ENCODE results near the gene UFC1.
A peak's percentile ranks its signal among the peaks of the same experiment; 100 is the strongest.

UFC1 gene

GRCh38 chr1:161168906-161169305 is 15.1 kb downstream of the UFC1 start:
- no peak for DNase-seq (ENCODE audit: low read depth, low spot score)

GRCh38 chr1:161171191-161171590 is 17.4 kb downstream of the UFC1 start:
- no peak for DNase-seq (ENCODE audit: low read depth, low spot score)

- DNase-seq (ENCODE audit: low read depth, low spot score), result no peak
Observed at GRCh38 chr1:161171696-161172095, 17.9 kb downstream of the UFC1 start.

GRCh38 chr1:161172349-161172748 is 18.6 kb downstream of the UFC1 start:
- DNase-seq (ENCODE audit: low read depth, low spot score), result no peak

GRCh38 chr1:161172776-161173376 is 19.1 kb downstream of the UFC1 start:
- DNase-seq (ENCODE audit: low read depth, low spot score), result no peak

- no peak for DNase-seq (ENCODE audit: low read depth, low spot score)
Observed at GRCh38 chr1:161173711-161174110, 19.9 kb downstream of the UFC1 start.

- DNase-seq (ENCODE audit: low read depth, low spot score), result no peak
Observed at GRCh38 chr1:161174911-161175310, 21.1 kb downstream of the UFC1 start.

- no peak for DNase-seq (ENCODE audit: low read depth, low spot score)
Observed at GRCh38 chr1:161175771-161176453, 22.1 kb downstream of the UFC1 start.

GRCh38 chr1:161176468-161177111 is 22.8 kb downstream of the UFC1 start:
- DNase-seq (ENCODE audit: low read depth, low spot score), result no peak

- DNase-seq (ENCODE audit: low read depth, low spot score), result peak; percentile 46
Observed at GRCh38 chr1:161177112-161177935, 23.5 kb downstream of the UFC1 start, which contains the start of gene B4GALT3. Gene B4GALT3, minus strand, starts transcription at chr1:161177507. Its CDS starts 1,447 bp downstream, at chr1:161176060.

- no peak for DNase-seq (ENCODE audit: low read depth, low spot score)
Observed at GRCh38 chr1:161177936-161178244, 24.1 kb downstream of the UFC1 start.

- no peak for DNase-seq (ENCODE audit: low read depth, low spot score)
Observed at GRCh38 chr1:161179698-161180097, 25.9 kb downstream of the UFC1 start.

- DNase-seq (ENCODE audit: low read depth, low spot score), result no peak
Observed at GRCh38 chr1:161180639-161181038, 26.9 kb downstream of the UFC1 start.

GRCh38 chr1:161182214-161182613 is 28.4 kb downstream of the UFC1 start:
- DNase-seq (ENCODE audit: low read depth, low spot score), result no peak

GRCh38 chr1:161185282-161185682 is 31.5 kb downstream of the UFC1 start:
- no peak for DNase-seq (ENCODE audit: low read depth, low spot score)

GRCh38 chr1:161185732-161186311 is 32.0 kb downstream of the UFC1 start:
- no peak for DNase-seq (ENCODE audit: low read depth, low spot score)

- DNase-seq (ENCODE audit: low read depth, low spot score), result no peak
Observed at GRCh38 chr1:161187311-161187710, 33.5 kb downstream of the UFC1 start.

- DNase-seq (ENCODE audit: low read depth, low spot score), result no peak
Observed at GRCh38 chr1:161188381-161188780, 34.6 kb downstream of the UFC1 start.

GRCh38 chr1:161189036-161189435 is 35.3 kb downstream of the UFC1 start:
- no peak for DNase-seq (ENCODE audit: low read depth, low spot score)

GRCh38 chr1:161190962-161191521 is 37.3 kb downstream of the UFC1 start:
- no peak for DNase-seq (ENCODE audit: low read depth, low spot score)

GRCh38 chr1:161191971-161192370 is 38.2 kb downstream of the UFC1 start:
- no peak for DNase-seq (ENCODE audit: low read depth, low spot score)
